Hepatocyte (in vitro differentiated cells): ENCODE measurements around the gene ZBTB21.

ENCODE experiments used
- EZH2 ChIP-seq: fragments of 200-600 bp; sonication (generic); IDR thresholded peaks from 2 replicates; pipeline ENCODE4 v1.6.1; 2016; ENCODE audit warnings: antibody characterized with exemption, mild to moderate bottlenecking, borderline replicate concordance
- TF ChIP-seq, protein P1 (sequence below): fragments of 200-600 bp; sonication (generic); IDR thresholded peaks from 2 replicates; pipeline ENCODE4 v1.5.1; 2016; ENCODE audit warnings: antibody characterized with exemption, mild to moderate bottlenecking; ENCODE audit not compliant: poor library complexity

DNA sequence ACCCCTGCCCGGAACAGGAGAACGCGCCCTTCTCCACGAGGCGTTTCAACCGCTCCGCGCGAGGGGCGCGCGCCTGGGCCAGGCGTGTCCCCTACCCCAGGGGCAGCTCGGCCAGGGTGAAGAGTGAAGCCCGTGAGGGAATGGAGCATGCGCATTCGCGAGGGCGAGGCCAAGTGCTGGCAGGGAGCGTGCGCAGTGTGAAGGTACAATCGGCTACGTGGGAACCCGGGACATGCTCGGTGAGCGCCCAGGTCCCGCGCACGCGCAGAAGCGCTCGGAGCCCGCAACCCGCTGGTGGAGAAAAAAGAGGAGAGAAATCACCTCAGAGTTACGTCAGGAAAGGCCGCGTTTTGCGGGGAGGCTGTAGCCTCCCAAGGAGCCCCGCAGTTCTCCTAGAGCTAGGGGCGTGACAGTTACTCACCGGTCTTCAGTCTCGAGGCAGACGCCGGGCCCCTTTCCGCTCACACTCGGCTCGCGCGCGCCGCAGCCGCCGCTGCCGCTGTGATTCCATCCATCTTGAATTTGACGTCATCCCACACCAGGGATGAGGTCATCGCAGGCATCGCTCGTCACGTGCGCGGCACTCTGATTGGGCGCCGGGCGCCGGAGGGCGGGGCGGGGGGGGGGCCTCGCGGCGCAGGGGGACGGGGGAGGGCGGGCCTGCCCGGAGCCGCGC, at the start of gene ZBTB21:
- TF ChIP-seq, protein P1, sequence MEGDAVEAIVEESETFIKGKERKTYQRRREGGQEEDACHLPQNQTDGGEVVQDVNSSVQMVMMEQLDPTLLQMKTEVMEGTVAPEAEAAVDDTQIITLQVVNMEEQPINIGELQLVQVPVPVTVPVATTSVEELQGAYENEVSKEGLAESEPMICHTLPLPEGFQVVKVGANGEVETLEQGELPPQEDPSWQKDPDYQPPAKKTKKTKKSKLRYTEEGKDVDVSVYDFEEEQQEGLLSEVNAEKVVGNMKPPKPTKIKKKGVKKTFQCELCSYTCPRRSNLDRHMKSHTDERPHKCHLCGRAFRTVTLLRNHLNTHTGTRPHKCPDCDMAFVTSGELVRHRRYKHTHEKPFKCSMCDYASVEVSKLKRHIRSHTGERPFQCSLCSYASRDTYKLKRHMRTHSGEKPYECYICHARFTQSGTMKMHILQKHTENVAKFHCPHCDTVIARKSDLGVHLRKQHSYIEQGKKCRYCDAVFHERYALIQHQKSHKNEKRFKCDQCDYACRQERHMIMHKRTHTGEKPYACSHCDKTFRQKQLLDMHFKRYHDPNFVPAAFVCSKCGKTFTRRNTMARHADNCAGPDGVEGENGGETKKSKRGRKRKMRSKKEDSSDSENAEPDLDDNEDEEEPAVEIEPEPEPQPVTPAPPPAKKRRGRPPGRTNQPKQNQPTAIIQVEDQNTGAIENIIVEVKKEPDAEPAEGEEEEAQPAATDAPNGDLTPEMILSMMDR = no peak
- TF ChIP-seq EZH2 = no peak
